Skeletal muscle satellite cell (primary cell): ENCODE results near the gene FUT9.

ENCODE experiments used
- H3K27me3 ChIP-seq: 2 replicates; pipeline ENCODE4 v1.7.0; 2013; ENCODE audit warnings: low read length; ENCODE audit not compliant: control insufficient read depth, insufficient read depth
- H3K36me3 ChIP-seq: 2 replicates; pipeline ENCODE4 v1.7.0; 2013; ENCODE audit warnings: mild to moderate bottlenecking, control low read depth, low read length; ENCODE audit not compliant: insufficient read depth
- H3K4me1 ChIP-seq: 2 replicates; pipeline ENCODE4 v1.7.0; 2013; ENCODE audit warnings: low read length; ENCODE audit not compliant: control insufficient read depth, insufficient read depth
- H3K4me2 ChIP-seq: 2 replicates; pipeline ENCODE4 v1.7.0; 2013; ENCODE audit warnings: mild to moderate bottlenecking, low read length
- H3K4me3 ChIP-seq: 2 replicates; pipeline ENCODE4 v1.7.0; 2013; ENCODE audit warnings: low read length
- H3K9ac ChIP-seq: 2 replicates; pipeline ENCODE4 v1.7.0; 2013; ENCODE audit warnings: mild to moderate bottlenecking, low read depth, low read length, moderate library complexity
- H3K9me3 ChIP-seq: replicated peaks from 2 replicates; pipeline ENCODE4 v1.7.0; 2013; ENCODE audit warnings: mild to moderate bottlenecking, control low read depth, low read length

Gene FUT9

DNA sequence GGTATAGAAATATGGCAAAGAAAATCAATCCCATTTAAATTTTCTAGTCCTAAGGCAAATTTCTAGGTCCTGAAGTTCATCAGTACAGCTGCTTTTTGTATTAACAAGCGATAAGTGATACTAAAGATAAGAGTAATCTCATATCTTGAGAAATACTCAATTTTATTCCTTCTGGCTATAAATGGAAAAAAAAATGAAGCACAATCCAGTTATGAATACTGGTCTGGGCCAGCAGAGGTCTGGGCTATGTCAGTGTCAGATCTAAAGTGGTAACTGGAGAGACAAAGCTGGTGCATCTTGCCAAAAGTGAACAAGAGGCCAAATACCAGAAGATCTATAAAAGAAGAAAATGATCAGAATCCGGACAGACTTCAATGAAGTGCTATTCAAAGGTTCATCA, 126.4 kb downstream of the FUT9 start:
- no peak overlapping the region for H3K4me3 ChIP-seq
- no peaks in the 10 kb centered on the region for H3K4me1 ChIP-seq
- H3K36me3 ChIP-seq = no peaks in the 10 kb centered on the region
- peaks cover 7% of the 10 kb centered on the region for H3K9me3 ChIP-seq
- no peak overlapping the region for H3K9ac ChIP-seq
- no peak overlapping the region for H3K4me2 ChIP-seq
- H3K27me3 ChIP-seq = no peaks in the 10 kb centered on the region

DNA sequence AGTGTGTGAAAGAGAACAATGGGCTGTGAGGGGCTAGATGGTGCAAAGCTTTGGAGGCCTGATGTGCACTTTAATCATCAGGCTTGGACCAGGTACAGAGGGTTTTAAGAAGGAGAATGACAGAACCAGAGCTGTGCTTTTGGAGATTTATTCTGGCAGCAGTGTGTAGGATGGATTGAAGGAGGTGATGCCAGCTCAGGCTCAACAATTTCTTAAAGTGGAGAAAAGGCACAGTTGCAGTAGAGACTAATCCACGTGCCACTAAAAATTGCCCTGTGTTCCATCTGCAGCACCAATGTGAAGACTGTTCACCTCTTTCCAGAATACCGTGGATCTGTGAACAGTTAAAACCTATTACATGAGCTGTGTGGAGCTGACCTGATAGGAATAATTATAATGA, 134.7 kb downstream of the FUT9 start:
- H3K4me3 ChIP-seq = no peak overlapping the region
- H3K27me3 ChIP-seq = no peaks in the 10 kb centered on the region
- H3K9me3 ChIP-seq = peaks cover 4% of the 10 kb centered on the region
- H3K4me2 ChIP-seq = no peak overlapping the region
- no peaks in the 10 kb centered on the region for H3K4me1 ChIP-seq
- H3K36me3 ChIP-seq = no peaks in the 10 kb centered on the region
- H3K9ac ChIP-seq = no peak overlapping the region

DNA sequence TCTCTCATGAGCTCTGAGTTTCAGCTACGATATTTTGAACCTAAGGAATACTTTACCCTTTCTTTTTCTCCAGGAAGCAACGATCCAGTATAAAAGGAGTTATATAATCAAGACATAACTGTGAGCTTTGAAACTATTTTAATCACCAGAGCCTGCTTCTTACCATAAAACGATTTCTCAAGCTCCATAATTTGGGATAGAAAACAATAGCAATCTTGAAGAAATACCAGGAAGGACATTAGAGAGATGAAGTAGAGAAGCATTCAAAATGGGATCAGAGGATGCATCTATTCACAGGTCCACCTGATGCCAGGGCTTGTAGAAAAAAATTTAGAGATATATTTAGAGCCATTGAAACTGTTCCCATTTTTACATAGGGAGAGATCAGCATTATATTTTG, 135.9 kb downstream of the FUT9 start:
- Histone ChIP-seq H3K9me3 (peaks cover 4% of the 10 kb centered on the region), H3K4me3 (no peak overlapping the region), H3K4me2 (no peak overlapping the region), H3K36me3 (no peaks in the 10 kb centered on the region), H3K4me1 (no peaks in the 10 kb centered on the region), H3K9ac (no peak overlapping the region), H3K27me3 (no peaks in the 10 kb centered on the region)

DNA sequence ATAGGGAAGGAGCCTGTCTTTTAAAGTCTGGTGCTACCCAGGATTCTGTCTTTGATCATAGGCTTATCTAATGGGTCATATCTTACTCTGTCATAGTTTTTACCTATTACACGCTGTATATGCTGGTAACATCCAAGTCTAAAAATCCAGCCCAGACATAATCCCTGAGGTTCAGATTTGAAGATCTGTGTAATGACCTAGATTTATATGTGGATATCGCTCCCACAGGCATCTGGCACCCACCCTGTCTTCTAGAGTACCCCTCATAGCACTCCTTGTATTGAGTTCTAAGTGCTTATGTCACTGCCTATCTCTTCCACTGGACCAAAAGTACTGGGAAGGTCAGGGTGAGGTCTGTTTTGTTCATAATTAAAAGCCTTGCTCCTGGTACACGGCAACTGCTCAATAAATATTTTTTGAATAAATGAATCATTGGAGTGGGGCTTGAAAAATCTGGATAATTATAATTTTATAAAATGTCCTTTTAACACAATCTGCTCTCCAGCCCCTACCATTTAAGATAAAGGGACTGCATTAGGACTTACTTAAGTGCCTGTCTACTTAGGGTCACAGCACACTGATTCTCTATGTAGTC, 136.4 kb downstream of the FUT9 start:
- Histone ChIP-seq H3K4me3 (no peak overlapping the region), H3K9ac (no peak overlapping the region), H3K4me1 (no peaks in the 10 kb centered on the region)

DNA sequence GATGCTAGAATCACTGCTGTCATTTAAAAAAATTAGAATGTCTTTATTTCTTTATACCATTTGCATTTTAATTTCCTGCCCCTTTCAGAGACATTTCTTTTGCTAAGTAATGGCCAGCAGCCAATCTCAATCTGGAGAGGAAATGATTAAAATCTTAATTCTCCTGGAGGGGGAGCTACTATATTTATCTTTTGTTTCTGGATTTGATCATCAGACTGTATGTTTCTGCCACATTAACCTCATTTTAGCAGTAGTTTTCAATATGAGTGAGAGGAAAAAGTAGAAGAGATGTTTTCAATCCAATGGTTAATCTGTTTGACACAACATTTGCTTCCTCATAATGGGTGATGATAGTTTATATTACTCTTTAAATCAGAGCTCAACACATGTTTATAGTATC, 138.0 kb downstream of the FUT9 start:
- H3K9me3 ChIP-seq = peaks cover 4% of the 10 kb centered on the region
- H3K4me1 ChIP-seq = no peaks in the 10 kb centered on the region
- H3K4me3 ChIP-seq = no peak overlapping the region
- no peak overlapping the region for H3K4me2 ChIP-seq
- H3K36me3 ChIP-seq = no peaks in the 10 kb centered on the region
- H3K9ac ChIP-seq = no peak overlapping the region
- no peaks in the 10 kb centered on the region for H3K27me3 ChIP-seq

More for the DNA sequence above, 136.4 kb downstream of the FUT9 start:
- no peak overlapping the region for H3K4me2 ChIP-seq
- no peaks in the 10 kb centered on the region for H3K36me3 ChIP-seq
- H3K27me3 ChIP-seq = no peaks in the 10 kb centered on the region
- H3K9me3 ChIP-seq = peaks cover 4% of the 10 kb centered on the region

DNA sequence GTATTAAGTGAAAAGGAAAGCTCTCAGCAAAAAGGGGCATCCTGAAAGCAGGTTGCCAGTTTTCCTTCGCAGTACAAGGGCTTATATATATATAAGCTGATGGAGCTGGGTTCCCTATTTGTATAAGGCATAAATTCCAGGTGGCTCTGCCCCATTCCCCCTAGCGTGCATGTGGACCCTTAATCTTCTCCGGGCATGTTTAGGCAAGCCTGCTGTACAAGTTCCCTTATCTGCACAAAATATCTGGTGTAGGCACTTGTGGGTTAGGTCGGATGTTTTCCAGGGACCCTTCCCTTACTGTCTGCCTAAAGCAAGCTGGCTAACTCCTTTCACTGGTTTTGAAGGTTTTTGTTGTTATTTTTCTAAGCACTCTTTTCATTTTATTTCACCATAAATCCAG, 140.7 kb downstream of the FUT9 start:
- H3K9me3 ChIP-seq = peaks cover 4% of the 10 kb centered on the region
- H3K4me2 ChIP-seq = no peak overlapping the region
- no peaks in the 10 kb centered on the region for H3K27me3 ChIP-seq
- H3K9ac ChIP-seq = no peak overlapping the region
- H3K4me1 ChIP-seq = no peaks in the 10 kb centered on the region
- no peaks in the 10 kb centered on the region for H3K36me3 ChIP-seq
- H3K4me3 ChIP-seq = no peak overlapping the region

DNA sequence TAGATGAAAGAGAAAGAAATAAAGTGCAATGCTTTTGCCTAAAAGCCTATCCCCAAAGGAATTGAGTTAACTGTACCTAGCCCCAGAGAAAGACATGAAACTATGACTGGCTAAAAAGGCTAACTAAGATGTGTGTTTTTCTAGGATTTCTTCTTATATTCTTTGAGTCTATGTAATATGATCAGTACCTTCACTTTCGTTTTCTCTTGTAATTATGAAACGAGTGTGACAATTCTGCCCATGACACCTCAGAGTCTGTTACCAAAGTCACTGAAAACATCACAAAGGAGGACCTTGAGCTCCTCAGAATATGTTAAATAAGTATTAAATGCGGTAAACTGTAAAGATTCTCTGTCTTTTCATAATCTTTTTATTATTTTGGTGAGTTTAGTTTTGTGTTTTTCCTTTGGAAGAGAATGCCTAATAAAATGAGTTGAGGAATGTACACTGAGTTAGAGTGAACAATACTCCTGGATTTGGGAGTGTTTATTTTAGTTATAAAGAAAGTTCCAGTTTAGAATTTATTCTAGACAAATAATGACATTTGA, 141.3 kb downstream of the FUT9 start:
- no peaks in the 10 kb centered on the region for H3K27me3 ChIP-seq
- no peaks in the 10 kb centered on the region for H3K4me1 ChIP-seq
- H3K36me3 ChIP-seq = no peaks in the 10 kb centered on the region
- H3K9ac ChIP-seq = no peak overlapping the region
- no peak overlapping the region for H3K4me3 ChIP-seq
- peaks cover 4% of the 10 kb centered on the region for H3K9me3 ChIP-seq
- no peak overlapping the region for H3K4me2 ChIP-seq

DNA sequence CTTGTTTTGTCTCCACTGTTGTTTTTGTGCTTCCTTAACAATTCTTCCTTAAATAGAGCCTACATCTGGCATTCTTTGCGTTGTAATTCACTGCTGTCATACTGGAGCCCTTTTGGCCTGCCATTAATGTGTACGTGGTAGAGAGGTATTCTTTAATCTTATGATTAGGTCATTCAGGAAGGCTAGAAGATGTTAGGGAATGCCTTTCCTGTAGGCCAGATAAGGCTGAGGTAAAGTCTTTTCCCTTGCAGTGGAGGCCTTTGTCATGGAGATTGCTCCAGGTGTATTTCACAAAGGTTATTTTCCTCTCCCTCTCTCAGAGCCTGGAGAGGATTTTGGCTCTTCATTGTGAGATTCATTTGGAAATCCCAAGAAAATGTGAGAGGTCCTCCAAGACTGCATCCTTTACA, 146.9 kb downstream of the FUT9 start:
- H3K36me3 ChIP-seq = no peaks in the 10 kb centered on the region
- H3K27me3 ChIP-seq = no peaks in the 10 kb centered on the region
- H3K4me2 ChIP-seq = no peak overlapping the region
- no peak overlapping the region for H3K9ac ChIP-seq
- H3K9me3 ChIP-seq = peaks cover 4% of the 10 kb centered on the region
- H3K4me3 ChIP-seq = no peak overlapping the region
- H3K4me1 ChIP-seq = no peaks in the 10 kb centered on the region

DNA sequence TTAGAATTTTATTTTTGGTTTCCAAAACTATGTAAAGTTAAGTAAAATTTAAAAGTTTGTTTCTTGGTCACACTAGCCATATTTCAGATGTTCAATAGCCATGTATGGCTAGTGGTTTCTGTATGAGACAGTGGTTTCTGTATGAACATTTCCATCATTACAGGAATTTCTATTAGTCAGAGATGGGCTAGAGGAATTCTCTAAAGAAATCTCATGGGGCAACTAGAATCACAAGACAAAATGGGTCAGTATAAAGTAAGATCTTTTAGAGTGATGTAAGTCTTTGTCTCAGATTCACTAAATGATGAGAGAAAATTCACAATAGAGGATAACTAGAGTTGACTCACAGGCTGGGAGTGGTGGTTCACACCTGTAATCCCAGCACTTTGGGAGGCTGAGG, 149.0 kb downstream of the FUT9 start:
- Histone ChIP-seq H3K9me3 (peaks cover 9% of the 10 kb centered on the region), H3K36me3 (no peaks in the 10 kb centered on the region), H3K27me3 (no peaks in the 10 kb centered on the region), H3K4me3 (no peak overlapping the region), H3K4me2 (no peak overlapping the region), H3K9ac (no peak overlapping the region), H3K4me1 (no peaks in the 10 kb centered on the region)

DNA sequence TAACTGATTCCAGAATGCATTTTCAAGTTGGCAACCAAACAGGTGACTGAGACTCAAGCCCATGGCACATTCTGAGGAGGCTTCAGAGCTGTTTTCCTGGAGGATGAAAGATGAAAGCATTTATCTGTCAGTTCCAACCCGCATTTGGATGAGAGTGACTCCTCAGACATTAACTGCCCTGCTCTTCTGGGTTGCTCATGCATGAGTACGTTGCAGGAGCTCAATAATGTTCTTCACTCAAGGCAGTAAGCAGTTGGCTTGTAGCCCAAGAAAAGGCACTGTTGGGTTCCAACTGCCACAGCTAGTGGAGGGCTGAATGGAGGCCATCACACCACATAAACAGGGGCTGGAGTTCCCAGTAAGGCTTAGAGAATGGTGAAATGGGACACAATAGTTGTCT, 155.3 kb downstream of the FUT9 start:
- no peak overlapping the region for H3K4me3 ChIP-seq
- no peak overlapping the region for H3K9ac ChIP-seq
- no peaks in the 10 kb centered on the region for H3K36me3 ChIP-seq
- H3K4me1 ChIP-seq = no peaks in the 10 kb centered on the region
- peaks cover 4% of the 10 kb centered on the region for H3K9me3 ChIP-seq
- H3K27me3 ChIP-seq = no peaks in the 10 kb centered on the region
- no peak overlapping the region for H3K4me2 ChIP-seq

DNA sequence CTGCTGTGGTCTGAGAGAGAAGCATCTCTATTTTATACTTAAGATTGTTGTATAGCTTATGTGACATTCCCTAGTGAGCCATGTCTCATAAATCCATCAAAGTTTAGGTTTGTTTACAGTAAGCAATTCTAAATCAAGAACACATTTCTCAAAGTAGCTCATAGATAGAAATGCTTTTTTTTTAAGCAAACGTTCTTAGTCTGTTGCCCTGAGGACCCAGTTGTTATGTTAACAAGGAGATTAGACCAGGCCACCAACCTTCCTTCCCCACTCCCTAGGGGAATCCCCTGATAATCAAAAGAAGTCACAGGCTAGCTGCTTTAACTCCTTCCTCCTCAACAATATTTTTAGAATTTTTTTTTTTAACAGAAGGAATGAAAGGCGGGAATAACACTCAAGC, 169.0 kb downstream of the FUT9 start:
- H3K9me3 ChIP-seq = peaks cover 1% of the 10 kb centered on the region
- H3K27me3 ChIP-seq = no peaks in the 10 kb centered on the region
- H3K4me1 ChIP-seq = no peaks in the 10 kb centered on the region
- H3K4me3 ChIP-seq = no peak overlapping the region
- H3K4me2 ChIP-seq = no peak overlapping the region
- no peaks in the 10 kb centered on the region for H3K36me3 ChIP-seq
- H3K9ac ChIP-seq = no peak overlapping the region

DNA sequence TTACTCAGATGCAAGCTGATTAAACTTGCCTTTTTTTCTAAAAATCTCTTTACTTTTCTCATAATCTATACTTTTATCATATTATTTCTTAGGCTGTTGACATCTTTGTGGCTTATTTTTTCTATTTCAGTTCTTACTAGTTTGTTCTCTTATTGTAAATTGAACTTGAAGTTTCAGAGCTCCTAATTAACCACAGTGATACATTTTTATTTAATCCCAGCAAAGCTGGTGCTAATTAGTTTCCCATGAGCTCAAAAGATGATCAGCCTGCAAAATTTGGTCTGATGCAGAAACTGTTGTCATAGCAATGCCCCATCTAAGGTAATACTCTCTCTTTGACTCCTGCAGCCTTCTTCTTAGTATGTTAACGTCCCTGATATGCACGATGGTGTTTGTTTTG, 170.3 kb downstream of the FUT9 start:
- Histone ChIP-seq H3K27me3 (no peaks in the 10 kb centered on the region), H3K4me2 (no peak overlapping the region), H3K36me3 (no peaks in the 10 kb centered on the region), H3K9ac (no peak overlapping the region), H3K4me1 (no peaks in the 10 kb centered on the region), H3K9me3 (no peaks in the 10 kb centered on the region), H3K4me3 (no peak overlapping the region)
